HAP-1 (cell line): Measurements from ENCODE around the gene TBC1D2.
"Not testable (repeated sequence)": the region's sequence is repeated elsewhere in the genome, so short reads cannot be mapped to it uniquely, and the experiment has no call there.

Experiments
- DNase-seq, 2 experiments: peaks; one replicate each; pipeline ENCODE4 v3.0.0-alpha.2; 2016 to 2020; ENCODE audit warnings: low spot score in 2 of 2
- H3K27me3 ChIP-seq: fragments of 250-450 bp; sonication (Bioruptor Pico); 2 replicates; pipeline ENCODE4 v1.5.1; 2020; ENCODE audit warnings: low read depth, mild to moderate bottlenecking, moderate library complexity
- H3K36me3 ChIP-seq: fragments of 250-450 bp; sonication (Bioruptor Pico); replicated peaks from 2 replicates; pipeline ENCODE4 v1.5.1; 2020; ENCODE audit warnings: mild to moderate bottlenecking
- H3K4me1 ChIP-seq: fragments of 250-450 bp; sonication (Bioruptor Pico); 2 replicates; pipeline ENCODE4 v1.5.1; 2020; ENCODE audit warnings: mild to moderate bottlenecking
- H3K4me3 ChIP-seq: fragments of 250-450 bp; sonication (Bioruptor Pico); 2 replicates; pipeline ENCODE4 v1.5.1; 2020; ENCODE audit warnings: mild to moderate bottlenecking, moderate library complexity
- H3K9me3 ChIP-seq: fragments of 250-450 bp; sonication (Bioruptor Pico); 2 replicates; pipeline ENCODE4 v1.5.1; 2020; ENCODE audit warnings: mild to moderate bottlenecking, moderate library complexity
- in situ Hi-C: fragments of 300-500 bp; cut with MboI; formaldehyde crosslinking; loops from 3 replicates; pipeline ENCODE4 v1.14.3; 2020; ENCODE audit warnings: low sequenced_read_pairs, inconsistent platforms, mixed read lengths

TBC1D2 gene

GRCh38 chr9:98287384-98287783 lies 31.9 kb upstream of the TBC1D2 start:
- Histone ChIP-seq H3K4me3 (no peak overlapping the region), H3K9me3 (no peaks in the 10 kb centered on the region), H3K36me3 (no peaks in the 10 kb centered on the region), H3K4me1 (no peaks in the 10 kb centered on the region), H3K27me3 (peaks cover 3% of the 10 kb centered on the region; the same call in 1 of the 2 replicates)
- in situ Hi-C loops: no loop called here
- peak in 1 of 2 experiments; percentile 22 for DNase-seq

DNA sequence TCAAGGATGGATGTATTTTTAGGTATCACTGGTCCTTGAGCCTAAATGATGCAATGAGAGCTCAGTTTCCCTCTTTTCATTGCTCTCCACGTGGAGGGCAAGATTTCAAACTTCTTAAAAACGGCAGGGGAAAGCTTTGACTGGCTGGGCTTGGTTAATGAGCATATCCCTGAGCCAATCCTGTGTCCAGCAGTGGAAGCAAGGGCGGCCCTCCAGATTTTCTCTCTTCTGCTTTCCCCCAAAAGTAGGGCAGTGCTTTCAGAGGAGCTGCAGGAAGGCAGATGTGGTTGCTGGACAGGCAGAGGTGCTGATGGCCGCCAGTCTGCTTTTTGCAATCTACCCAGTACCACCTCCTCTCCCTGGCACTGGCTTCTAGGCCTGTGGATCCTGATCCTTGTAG lies 30.0 kb upstream of the TBC1D2 start:
- Histone ChIP-seq H3K4me1 (no peaks in the 10 kb centered on the region), H3K4me3 (no peak overlapping the region), H3K27me3 (peaks cover 3% of the 10 kb centered on the region; the same call in 1 of the 2 replicates), H3K9me3 (no peaks in the 10 kb centered on the region), H3K36me3 (no peaks in the 10 kb centered on the region)
- DNase-seq: no peak
- in situ Hi-C loops: no loop called here

DNA sequence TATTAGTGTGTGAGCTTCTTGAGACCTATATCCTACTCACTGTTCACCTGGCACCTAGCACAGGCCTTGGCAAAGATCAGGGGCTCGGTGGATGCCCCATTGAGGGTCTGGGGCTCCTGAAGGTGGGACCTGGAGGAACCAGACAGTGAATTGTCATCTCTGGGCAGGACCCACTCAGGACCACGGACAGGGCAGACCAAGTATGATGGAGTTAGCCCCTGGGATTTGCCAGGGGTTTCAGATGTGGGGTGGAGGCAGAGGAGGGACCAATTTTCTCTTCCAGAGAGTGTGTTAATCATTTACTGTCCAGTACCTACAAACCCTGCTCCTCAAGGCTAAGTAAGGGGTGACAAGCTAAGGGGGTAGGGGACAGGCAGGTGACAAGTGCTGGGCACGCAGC lies 29.3 kb upstream of the TBC1D2 start:
- Histone ChIP-seq H3K27me3 (peaks cover 6% of the 10 kb centered on the region; the same call in 1 of the 2 replicates), H3K9me3 (no peaks in the 10 kb centered on the region), H3K36me3 (no peaks in the 10 kb centered on the region), H3K4me1 (no peaks in the 10 kb centered on the region), H3K4me3 (no peak overlapping the region)
- no peak for DNase-seq
- in situ Hi-C loops: no loop called here

GRCh38 chr9:98283143-98283542 lies 27.7 kb upstream of the TBC1D2 start:
- in situ Hi-C loops, DNase-seq: not testable (repeated sequence)

DNA sequence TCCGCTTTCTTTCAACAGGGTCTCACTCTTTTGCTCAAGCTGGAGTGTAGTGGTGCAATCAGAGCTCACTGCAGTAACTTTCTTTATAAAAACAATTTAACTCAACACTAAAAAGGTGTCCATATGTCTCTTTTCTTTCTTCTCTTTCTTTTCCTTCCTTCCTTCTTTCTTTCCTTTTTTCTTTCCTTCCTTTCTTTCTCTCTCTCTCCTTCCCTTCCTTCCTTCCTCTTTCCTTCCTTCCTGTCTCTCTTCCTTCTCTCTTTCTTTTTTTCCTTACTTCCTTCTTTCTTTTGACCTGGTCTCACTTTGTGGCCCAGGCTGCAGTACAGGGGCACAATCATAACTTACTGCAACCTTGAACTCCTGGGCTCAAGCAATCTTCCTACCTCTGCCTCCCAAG lies 25.8 kb upstream of the TBC1D2 start:
- Histone ChIP-seq H3K36me3 (no peaks in the 10 kb centered on the region), H3K4me3 (no peak overlapping the region), H3K9me3 (no peaks in the 10 kb centered on the region), H3K27me3 (peaks cover 26% of the 10 kb centered on the region), H3K4me1 (no peaks in the 10 kb centered on the region)
- in situ Hi-C loops: no loop called here
- DNase-seq: no peak

More at GRCh38 chr9:98283143-98283542, 27.7 kb upstream of the TBC1D2 start:
- not testable (repeated sequence) for H3K27me3 ChIP-seq, H3K4me3 ChIP-seq, H3K36me3 ChIP-seq, H3K9me3 ChIP-seq, H3K4me1 ChIP-seq

DNA sequence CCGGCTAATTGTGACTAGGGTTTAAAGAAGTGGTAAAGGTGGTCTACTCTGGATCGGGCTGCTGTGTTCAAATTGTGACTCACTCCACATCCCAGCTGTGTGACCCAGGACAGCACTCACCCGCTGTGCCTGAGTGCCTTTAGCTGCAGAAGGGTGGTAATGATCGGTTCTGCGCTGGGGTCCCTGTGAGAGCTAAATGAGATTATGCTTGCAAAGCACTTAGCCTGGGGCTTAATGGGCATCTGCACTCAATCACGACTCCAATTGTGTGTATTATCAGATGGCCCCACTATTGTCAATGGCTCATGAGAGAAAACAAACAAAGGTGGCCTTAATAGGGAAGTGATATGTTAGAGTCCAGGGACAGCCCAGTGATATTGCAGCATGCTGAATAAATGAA lies 25.1 kb upstream of the TBC1D2 start:
- Histone ChIP-seq H3K4me1 (no peaks in the 10 kb centered on the region), H3K9me3 (no peaks in the 10 kb centered on the region), H3K36me3 (no peaks in the 10 kb centered on the region), H3K27me3 (peaks cover 28% of the 10 kb centered on the region), H3K4me3 (no peak overlapping the region)
- DNase-seq: peak; percentile 32 to 38
- in situ Hi-C loops: no loop called here

DNA sequence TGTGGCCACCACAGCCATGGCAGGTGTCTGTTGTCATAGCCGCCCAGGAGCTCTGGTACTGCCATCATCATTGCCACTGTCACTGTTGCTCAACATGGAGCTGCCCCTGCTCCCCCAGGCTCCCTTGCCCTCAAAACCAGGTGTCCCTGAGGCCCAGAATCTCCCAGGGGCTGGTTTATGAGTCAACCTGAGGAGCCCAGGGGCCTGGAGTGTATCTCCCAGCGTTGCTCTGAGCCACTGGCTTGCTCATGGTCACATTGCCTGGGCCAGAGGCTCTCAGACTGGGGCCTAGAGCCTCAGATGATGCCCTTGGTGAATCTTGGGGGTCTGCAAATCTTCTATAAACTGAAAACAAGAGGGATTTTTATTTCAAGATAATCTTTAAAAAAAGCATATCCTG lies 24.7 kb upstream of the TBC1D2 start:
- in situ Hi-C loops: no loop called here
- Histone ChIP-seq H3K9me3 (no peaks in the 10 kb centered on the region), H3K36me3 (no peaks in the 10 kb centered on the region), H3K4me3 (no peak overlapping the region), H3K4me1 (no peaks in the 10 kb centered on the region), H3K27me3 (peaks cover 31% of the 10 kb centered on the region)
- DNase-seq: no peak

GRCh38 chr9:98276907-98277469 lies 21.5 kb upstream of the TBC1D2 start:
- Histone ChIP-seq H3K4me3 (no peak overlapping the region), H3K4me1 (no peaks in the 10 kb centered on the region), H3K36me3 (no peaks in the 10 kb centered on the region), H3K27me3 (peaks cover 30% of the 10 kb centered on the region), H3K9me3 (no peaks in the 10 kb centered on the region)
- DNase-seq: no peak
- in situ Hi-C loops: no loop called here

DNA sequence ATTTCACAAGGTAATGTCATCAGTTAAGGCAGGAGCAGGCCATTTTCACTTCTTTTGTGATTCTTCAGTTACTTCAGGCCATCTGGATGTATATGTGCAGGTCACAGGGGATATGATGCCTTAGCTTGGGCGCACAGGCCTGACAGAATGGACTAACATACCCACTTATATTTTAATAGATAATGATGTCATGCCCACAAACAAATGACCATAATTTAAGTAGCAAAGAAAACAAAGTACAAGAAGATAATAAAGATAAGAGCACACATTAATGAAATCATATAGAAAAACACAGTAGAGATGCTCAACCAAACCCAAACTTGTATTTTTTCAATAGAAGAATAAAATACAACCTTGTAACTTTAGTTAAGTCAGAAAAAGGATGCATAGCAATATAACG lies 19.7 kb upstream of the TBC1D2 start:
- Histone ChIP-seq H3K9me3 (no peaks in the 10 kb centered on the region), H3K4me3 (no peak overlapping the region), H3K36me3 (no peaks in the 10 kb centered on the region), H3K27me3 (peaks cover 34% of the 10 kb centered on the region), H3K4me1 (no peaks in the 10 kb centered on the region)
- no peak for DNase-seq
- in situ Hi-C loops: no loop called here

GRCh38 chr9:98272083-98272482 lies 16.6 kb upstream of the TBC1D2 start:
- in situ Hi-C loops: loop anchor here (25.0 kb wide), 2 partner anchors 360 to 560 kb away; partner anchors contain the start of gene TRMO

DNA sequence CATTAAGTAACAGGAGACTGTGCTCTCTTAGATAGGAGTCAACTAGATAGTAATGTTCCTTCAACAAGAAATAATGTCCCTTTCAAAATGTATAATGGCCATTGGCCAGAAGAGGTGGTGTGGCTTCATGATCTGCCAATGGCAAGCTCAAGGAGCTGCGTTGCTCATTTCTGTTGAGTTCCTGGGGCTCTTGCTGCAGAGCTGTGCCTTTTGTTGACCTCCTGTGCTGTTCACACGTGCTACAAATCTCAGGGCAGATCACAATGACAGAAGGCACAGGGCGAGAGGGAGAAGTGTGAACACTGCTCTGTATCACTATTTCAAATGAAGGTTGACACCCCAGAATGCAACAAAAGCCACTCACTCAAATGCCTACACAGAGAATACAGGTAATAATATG lies 16.0 kb upstream of the TBC1D2 start:
- H3K9me3 ChIP-seq: no peaks in the 10 kb centered on the region
- H3K27me3 ChIP-seq: peaks cover 13% of the 10 kb centered on the region
- DNase-seq: no peak
- no peaks in the 10 kb centered on the region for H3K4me1 ChIP-seq
- in situ Hi-C loops: loop anchor here (25.0 kb wide), 2 partner anchors 359 to 559 kb away; partner anchors contain the start of gene TRMO
- no peak overlapping the region for H3K4me3 ChIP-seq
- H3K36me3 ChIP-seq: no peaks in the 10 kb centered on the region

More at GRCh38 chr9:98272083-98272482, 16.6 kb upstream of the TBC1D2 start:
- DNase-seq: no peak
- Histone ChIP-seq H3K4me3 (no peak overlapping the region), H3K4me1 (no peaks in the 10 kb centered on the region), H3K9me3 (no peaks in the 10 kb centered on the region), H3K27me3 (peaks cover 19% of the 10 kb centered on the region), H3K36me3 (no peaks in the 10 kb centered on the region)

DNA sequence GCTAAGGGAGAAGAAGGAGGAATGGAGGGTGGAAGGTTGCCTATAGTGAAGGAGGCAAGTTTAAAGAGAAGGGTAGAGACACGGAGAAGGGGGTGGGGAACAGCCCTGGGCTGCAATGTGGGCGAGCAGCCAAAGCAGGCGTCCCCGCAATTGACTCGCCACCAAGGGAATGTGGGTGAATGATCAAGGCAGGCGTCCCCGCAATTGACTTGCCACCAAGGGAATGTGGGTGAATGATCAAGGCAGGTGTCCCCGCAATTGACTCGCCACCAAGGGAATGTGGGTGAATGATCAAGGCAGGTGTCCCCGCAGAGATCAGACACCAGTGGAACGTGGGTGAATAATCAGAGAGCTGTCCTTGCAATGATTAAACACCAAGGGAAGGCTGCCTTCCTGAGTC lies 14.8 kb upstream of the TBC1D2 start:
- H3K27me3 ChIP-seq, DNase-seq, H3K4me3 ChIP-seq, H3K4me1 ChIP-seq, H3K36me3 ChIP-seq, H3K9me3 ChIP-seq: not testable (repeated sequence)
- in situ Hi-C loops: loop anchor here (25.0 kb wide), 2 partner anchors 358 to 558 kb away; partner anchors contain the start of gene TRMO

DNA sequence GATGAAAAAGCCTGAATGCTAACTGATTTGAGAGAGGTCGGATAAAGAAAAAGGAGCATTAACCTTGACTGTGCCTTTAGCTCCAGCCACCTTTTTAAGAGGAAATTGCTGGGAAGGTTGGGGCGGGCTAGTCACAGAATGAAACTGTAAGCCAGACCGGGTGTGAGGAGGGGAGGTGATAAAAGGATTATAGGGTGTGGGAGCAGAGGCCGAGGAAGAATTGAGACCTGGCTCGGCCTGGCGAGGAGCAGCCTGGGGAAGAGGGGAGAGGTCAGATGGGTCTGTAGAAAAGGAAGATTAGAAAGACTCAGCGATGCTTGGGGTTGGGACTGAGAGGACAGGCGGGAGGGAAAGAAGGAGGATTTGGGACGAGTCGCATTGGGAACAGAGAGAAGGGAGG lies 14.2 kb upstream of the TBC1D2 start:
- not testable (repeated sequence) for H3K4me1 ChIP-seq, DNase-seq, H3K27me3 ChIP-seq, H3K9me3 ChIP-seq, H3K36me3 ChIP-seq, H3K4me3 ChIP-seq
- in situ Hi-C loops: loop anchor here (25.0 kb wide), 2 partner anchors 357 to 557 kb away; partner anchors contain the start of gene TRMO

GRCh38 chr9:98267556-98267955 lies 12.1 kb upstream of the TBC1D2 start:
- in situ Hi-C loops: loop anchor here (25.0 kb wide), 2 partner anchors 355 to 555 kb away; partner anchors contain the start of gene TRMO
- not testable (repeated sequence) for H3K9me3 ChIP-seq, H3K4me1 ChIP-seq, H3K36me3 ChIP-seq, H3K27me3 ChIP-seq, DNase-seq, H3K4me3 ChIP-seq

DNA sequence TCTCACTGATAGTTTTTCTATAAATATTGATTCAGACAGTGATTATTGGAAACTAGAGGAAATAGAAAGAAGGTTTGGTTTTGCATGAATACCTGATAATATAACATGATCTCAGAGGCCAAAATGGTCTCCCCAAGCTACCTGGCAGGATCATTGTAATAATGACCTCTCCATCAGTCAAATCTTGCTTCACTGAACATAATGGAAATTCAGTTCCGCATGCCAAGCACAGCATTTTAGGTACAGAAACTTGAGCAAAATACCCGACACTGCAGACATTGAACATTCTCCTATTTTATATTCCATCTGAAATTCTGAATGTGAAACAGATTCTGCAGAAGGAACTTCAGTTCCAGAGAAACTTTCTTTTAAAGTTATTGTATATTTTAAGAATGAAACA lies 9.1 kb upstream of the TBC1D2 start:
- in situ Hi-C loops: loop anchor here (5.0 to 25.0 kb wide), 3 partner anchors 192 to 552 kb away; partner anchors contain the start of gene TRMO
- H3K36me3 ChIP-seq: no peaks in the 10 kb centered on the region
- H3K4me1 ChIP-seq: no peaks in the 10 kb centered on the region
- DNase-seq: no peak
- H3K9me3 ChIP-seq: no peaks in the 10 kb centered on the region
- no peaks in the 10 kb centered on the region; the same call in 1 of the 2 replicates for H3K27me3 ChIP-seq
- H3K4me3 ChIP-seq: no peak overlapping the region
